Brain pericyte (primary cell): Measurements from ENCODE around the gene PAQR7.

ENCODE experiments used
- DNase-seq: peaks from one replicate; pipeline ENCODE4 v3.0.0-alpha.2; 2012; ENCODE audit warnings: low read depth, low spot score

Gene PAQR7

GRCh38 chr1:25874209-25874608 is 1.3 kb downstream of the PAQR7 start:
- DNase-seq, result no peak

GRCh38 chr1:25873120-25873519 is 2.4 kb downstream of the PAQR7 start:
- DNase-seq, result no peak

GRCh38 chr1:25872713-25873112 is 2.8 kb downstream of the PAQR7 start:
- no peak for DNase-seq

- no peak for DNase-seq
Measured at GRCh38 chr1:25871704-25872494, 3.6 kb downstream of the PAQR7 start.

- DNase-seq, result no peak
Measured at GRCh38 chr1:25871086-25871703, 4.3 kb downstream of the PAQR7 start.

GRCh38 chr1:25870614-25871013 is 4.9 kb downstream of the PAQR7 start:
- DNase-seq, result no peak

- no peak for DNase-seq
Measured at GRCh38 chr1:25869909-25870606, 5.5 kb downstream of the PAQR7 start.

- no peak for DNase-seq
Measured at GRCh38 chr1:25867210-25867991, 8.1 kb downstream of the PAQR7 start.

- DNase-seq, result no peak
Measured at GRCh38 chr1:25866288-25866687, 9.2 kb downstream of the PAQR7 start.

GRCh38 chr1:25864434-25864833 is 11.1 kb downstream of the PAQR7 start:
- no peak for DNase-seq

- no peak for DNase-seq
Measured at GRCh38 chr1:25863486-25864262, 11.8 kb downstream of the PAQR7 start.

- no peak for DNase-seq
Measured at GRCh38 chr1:25862785-25863485, 12.6 kb downstream of the PAQR7 start.

GRCh38 chr1:25861316-25862286 is 13.9 kb downstream of the PAQR7 start:
- DNase-seq, result no peak

GRCh38 chr1:25858906-25859789 is 16.4 kb downstream of the PAQR7 start, which contains the start of gene AUNIP:
Gene AUNIP (minus strand): TSS chr1:25859457. CDS start chr1:25859357, 100 bp downstream.
- peak; percentile 40 for DNase-seq

- DNase-seq, result no peak
Measured at GRCh38 chr1:25858494-25858893, 17.0 kb downstream of the PAQR7 start.

- DNase-seq, result no peak
Measured at GRCh38 chr1:25856856-25857255, 18.7 kb downstream of the PAQR7 start.

GRCh38 chr1:25854554-25854953 is 21.0 kb downstream of the PAQR7 start:
- no peak for DNase-seq

- DNase-seq, result no peak
Measured at GRCh38 chr1:25848531-25848930, 27.0 kb downstream of the PAQR7 start.
